NCI-H510A treated with DMSO at 0.1 percent for 48 hours (cell line): Measurements from ENCODE around the gene MINDY4.

ENCODE experiments used
- DNase-seq: peaks from one replicate; lab custom pipeline; 2025; lab: John Stamatoyannopoulos, UW

The MINDY4 gene

GRCh38 chr7:30743371-30744074 is 27.7 kb upstream of the MINDY4 start:
- DNase-seq, result no peak

- no peak for DNase-seq
Measured at GRCh38 chr7:30744075-30744417, 27.2 kb upstream of the MINDY4 start.

GRCh38 chr7:30745261-30745941 is 25.8 kb upstream of the MINDY4 start:
- no peak for DNase-seq

- no peak for DNase-seq
Measured at GRCh38 chr7:30750010-30750409, 21.2 kb upstream of the MINDY4 start.

GRCh38 chr7:30750683-30751650 is 20.2 kb upstream of the MINDY4 start:
- DNase-seq, result peak; percentile 65

GRCh38 chr7:30751696-30752273 is 19.4 kb upstream of the MINDY4 start, which contains the start of gene INMT:
Gene INMT, plus strand, starts transcription at chr7:30752135. Its CDS starts 16 bp downstream, at chr7:30752151.
- DNase-seq, result no peak

GRCh38 chr7:30752484-30752883 is 18.7 kb upstream of the MINDY4 start:
- DNase-seq, result no peak

GRCh38 chr7:30752979-30753378 is 18.2 kb upstream of the MINDY4 start:
- no peak for DNase-seq

GRCh38 chr7:30754315-30754877 is 16.8 kb upstream of the MINDY4 start:
- no peak for DNase-seq

- DNase-seq, result no peak
Measured at GRCh38 chr7:30755384-30756154, 15.6 kb upstream of the MINDY4 start.

- DNase-seq, result no peak
Measured at GRCh38 chr7:30757342-30757692, 13.9 kb upstream of the MINDY4 start.

- DNase-seq, result no peak
Measured at GRCh38 chr7:30760514-30761213, 10.6 kb upstream of the MINDY4 start.

GRCh38 chr7:30761214-30762156 is 9.7 kb upstream of the MINDY4 start:
- no peak for DNase-seq

GRCh38 chr7:30764030-30764975 is 6.9 kb upstream of the MINDY4 start:
- DNase-seq, result no peak

- DNase-seq, result no peak
Measured at GRCh38 chr7:30765408-30765807, 5.8 kb upstream of the MINDY4 start.

- no peak for DNase-seq
Measured at GRCh38 chr7:30770845-30771173, 408 bp upstream of the MINDY4 start.

- DNase-seq, result peak; percentile 2
Measured at GRCh38 chr7:30771880-30772425, 736 bp downstream of the MINDY4 start.

GRCh38 chr7:30772984-30773383 is 1.8 kb downstream of the MINDY4 start:
- DNase-seq, result no peak
